Measurements from ENCODE around the gene PHACTR1.
"Not testable (repeated sequence)": the region's sequence is repeated elsewhere in the genome, so short reads cannot be mapped to it uniquely, and the experiment has no call there.

The PHACTR1 gene

DNA sequence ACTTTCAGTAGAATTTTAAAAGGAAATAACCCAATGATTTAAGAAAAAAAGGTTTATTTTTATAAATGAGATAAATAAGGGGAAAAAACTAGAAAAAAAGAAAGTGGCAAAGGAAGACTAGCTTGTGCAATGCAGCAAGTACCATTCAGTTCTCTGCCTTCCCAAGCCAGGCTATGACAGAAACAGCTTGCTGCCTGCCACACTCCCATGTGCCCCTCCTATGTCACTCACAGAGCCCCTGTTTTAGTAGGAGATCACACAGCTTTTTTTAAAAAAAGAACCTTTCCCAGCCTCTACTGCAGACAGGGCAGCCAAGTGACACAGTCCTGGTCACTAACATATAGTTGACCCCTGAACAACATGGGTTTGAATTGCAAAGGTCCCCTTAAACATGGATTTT lies 598.2 kb downstream of the PHACTR1 start:
- no peak for DNase-seq (ENCODE audit: low read depth)

DNA sequence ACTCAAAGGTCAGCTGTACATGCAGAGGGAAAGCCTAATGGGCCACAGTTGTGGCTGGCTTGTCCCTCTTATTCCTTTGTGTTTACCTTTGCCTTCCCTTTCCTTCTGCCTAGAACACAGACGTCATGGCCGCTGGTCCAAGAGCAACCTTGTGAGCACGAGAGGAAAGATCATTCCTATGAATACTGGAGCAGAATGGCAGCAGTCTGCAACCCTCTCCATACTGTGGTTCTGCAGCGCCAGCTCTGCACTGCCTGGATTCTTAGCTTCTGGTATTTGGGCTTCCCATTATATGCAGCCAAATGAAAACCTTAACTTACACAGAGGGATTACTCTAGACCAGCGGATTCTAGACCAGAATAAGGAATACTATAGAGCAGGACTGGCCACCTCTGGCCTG lies 599.3 kb downstream of the PHACTR1 start:
- DNase-seq (ENCODE audit: low read depth) = no peak

DNA sequence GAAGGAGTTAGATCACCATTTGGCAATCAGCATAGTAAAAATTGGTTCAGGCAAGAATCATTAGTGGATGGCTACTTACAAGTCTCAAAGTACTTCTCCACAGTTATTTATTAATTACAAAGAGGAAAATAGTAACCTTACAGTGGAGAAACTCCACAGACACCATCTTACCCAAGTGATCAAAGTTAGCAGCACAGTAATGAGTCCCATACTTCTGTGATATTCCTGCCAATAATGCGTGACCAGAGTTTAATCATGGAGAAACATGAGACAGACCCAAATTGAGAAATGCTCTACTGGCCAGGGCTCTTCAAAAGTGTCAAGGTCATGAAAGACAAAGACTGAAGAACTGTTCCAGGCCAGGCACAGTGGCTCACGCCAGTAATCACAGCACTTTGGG lies 602.3 kb downstream of the PHACTR1 start:
- no peak for DNase-seq (ENCODE audit: low read depth)

DNA sequence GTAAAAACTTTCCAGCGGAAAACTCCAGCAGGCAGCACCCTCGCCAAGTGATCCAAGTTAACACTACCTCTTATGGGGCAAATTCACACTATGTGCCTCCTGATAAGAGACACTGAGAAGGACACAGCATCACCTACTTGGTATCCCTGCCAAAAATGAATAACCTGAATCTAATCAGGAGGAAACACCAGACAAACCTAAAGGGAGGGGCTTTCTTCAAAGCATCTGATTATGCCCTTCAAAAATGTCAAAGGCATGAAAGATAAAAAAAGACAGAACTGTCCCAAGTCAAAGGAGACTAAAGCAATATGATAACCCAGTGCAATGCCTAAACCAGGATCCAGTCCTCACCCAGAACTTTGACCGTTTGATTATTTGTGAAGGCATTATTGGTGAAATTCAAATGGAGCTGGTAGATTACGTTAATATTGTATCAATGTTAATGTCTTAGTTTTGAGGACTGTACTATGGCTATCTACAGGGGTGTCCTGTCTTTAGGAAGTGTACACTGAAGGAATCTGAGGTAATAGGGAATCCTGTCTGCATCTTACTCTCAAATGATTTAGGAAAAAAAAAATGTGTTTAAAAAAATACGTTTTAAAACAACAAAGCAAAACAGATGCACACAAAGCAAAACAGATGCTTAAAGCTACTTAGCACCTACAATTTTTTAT lies 603.5 kb downstream of the PHACTR1 start:
- DNase-seq (ENCODE audit: low read depth) = no peak

DNA sequence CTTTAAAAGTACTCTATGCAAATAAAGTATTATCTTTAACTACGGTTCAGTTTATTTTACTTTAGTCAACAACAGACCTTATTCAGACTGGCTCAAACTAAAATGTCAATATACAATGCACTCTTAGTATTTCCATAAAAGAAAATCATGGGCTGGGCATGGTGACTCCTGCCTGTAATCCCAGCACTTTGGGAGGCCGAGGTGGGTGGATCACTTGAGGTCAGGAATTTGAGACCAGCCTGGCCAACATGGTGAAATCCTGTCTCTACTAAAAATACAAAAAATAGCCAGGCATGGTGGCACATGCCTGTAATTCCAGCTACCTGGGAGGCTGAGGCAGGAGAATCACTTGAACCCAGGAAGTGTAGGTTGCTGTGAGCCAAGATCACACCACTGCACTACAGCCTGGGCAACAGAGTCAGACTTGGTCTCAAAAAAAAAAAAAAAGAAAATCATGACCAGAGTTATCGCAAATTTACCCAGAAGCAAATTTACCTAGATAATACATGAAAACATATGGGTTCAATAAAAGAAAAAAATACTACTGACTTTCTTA lies 609.5 kb downstream of the PHACTR1 start:
- not testable (repeated sequence) for DNase-seq (ENCODE audit: low read depth)

DNA sequence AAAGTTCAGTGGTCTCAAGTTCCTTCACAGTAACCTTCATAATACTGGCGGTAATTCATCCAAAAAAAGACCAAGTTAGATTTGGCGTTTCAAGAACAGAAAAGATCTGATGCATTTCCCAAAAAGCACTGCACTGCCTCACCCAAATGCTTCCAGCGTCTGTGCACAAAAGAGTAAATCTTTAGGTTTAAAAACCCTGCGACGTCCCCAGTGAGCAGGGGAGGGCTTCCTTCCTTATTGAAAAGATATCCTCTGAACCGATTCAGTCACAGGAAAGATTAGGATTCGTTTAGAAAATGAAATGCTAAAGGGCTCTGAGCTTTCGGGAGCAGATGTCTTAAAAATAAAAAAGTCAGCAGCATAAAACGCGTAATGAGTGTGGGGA lies 611.1 kb downstream of the PHACTR1 start:
- DNase-seq (ENCODE audit: low read depth) = no peak

DNA sequence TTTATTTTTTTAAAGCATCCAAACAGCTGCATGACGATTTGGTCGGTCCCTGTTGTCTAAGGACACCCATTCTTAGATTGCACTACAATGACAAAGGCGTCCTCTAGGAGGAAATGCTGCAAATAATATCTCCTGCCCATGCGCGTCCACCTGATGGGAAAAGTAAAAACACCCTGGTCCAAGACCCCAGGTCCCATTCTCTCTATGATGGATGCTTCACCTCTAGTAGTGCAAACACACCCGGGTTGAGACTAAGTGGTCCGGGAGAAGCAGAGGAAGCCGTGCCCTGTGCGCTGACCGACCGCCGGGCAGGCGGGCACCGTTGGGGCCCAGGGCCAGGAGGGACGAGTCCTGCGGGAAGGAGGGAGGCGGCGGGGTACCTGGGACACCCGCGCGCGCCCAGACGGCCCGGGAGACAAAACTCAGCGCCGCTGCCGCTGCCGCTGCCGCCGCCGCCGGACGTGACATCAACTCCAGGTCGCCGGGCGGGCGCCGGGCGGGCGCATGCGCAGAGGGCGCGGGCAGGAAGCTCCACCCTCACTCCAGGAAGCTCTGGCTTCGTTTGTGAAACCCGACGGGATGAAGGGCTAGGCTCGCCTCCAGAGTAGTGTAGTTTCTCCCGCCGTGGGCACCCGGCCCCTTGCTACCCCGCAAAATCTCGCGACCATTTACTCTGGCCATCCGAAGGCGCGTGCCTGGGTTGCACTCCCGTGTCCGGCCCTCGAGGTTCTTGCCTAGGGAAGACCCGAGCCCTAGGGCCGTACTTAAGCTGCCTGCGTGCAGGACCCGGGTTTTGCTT lies 611.7 kb downstream of the PHACTR1 start, which contains the start of gene TBC1D7:
Gene TBC1D7 (minus strand): TSS at position 462 of the 799 bp plus-strand sequence. CDS start 1,639 bp downstream, outside the sequence.
- DNase-seq (ENCODE audit: low read depth) = peak; percentile 89

DNA sequence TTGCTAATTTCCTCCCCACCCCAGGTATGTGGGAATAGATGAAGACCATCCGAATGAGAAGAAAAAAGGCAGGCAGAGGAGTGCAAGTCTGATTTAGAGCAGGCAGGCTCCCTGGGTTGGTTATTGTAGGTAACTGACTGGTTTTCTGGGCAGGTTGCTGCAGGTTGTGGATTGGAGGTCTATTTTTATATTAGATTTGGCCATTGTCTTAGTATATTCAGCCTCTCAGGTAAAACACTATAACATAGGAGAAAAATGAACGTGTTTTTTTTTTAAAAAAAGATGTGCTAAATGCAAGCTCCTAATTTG lies 612.3 kb downstream of the PHACTR1 start:
- no peak for DNase-seq (ENCODE audit: low read depth)

DNA sequence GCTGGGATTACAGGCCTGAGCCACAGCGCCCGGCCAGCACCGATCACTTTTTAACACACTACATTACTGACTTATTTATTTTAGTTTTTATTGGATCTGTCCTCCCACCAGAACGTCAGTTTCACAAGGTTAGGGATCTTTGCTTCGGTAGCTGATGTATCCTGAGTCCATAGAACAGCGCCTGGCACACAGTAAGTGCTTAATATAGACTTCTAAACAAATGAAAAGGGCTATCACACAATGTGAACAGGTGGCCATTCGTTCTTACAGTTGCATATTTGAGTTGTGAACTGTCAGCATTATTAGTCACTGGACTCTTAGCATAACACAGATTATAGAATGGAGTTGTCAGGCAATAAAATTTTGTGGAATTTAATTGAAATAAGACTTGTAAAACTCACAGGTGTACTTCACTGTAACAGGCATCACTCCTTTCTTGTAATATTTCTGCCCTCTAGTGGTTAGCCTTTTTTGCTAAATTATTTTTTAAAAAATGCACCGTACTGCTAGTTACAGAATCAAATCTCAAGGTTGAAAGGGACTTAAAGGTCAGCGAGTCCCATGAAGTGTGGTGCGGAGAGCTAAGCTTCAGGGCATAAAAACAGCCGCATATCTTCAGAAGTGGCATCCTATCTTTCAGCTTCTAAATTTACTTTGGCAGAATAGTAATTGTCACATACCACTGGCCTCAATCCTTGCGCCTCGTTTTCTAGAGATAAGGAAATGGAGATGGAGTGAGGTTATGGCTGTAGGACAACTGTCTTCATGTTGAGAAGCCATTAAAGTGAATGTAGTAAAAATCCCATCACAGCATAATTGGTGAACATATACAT lies 615.2 kb downstream of the PHACTR1 start:
- DNase-seq (ENCODE audit: low read depth) = no peak

DNA sequence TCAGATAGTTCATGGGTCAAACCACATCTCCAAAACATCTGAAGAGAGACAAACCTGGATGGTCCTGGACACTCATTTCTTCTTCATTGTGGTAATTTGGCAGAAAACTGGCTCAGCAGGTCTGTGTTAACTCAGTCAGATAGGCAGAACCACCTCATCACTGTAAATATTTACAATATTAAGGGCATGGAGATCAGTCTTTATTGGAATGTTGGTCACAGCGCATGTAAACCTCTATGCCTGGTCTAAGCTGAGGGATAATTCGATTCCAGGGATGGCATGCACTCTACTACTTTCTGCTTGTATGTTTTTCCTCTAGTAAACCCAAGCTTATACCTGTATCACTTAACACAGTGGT lies 615.8 kb downstream of the PHACTR1 start:
- DNase-seq (ENCODE audit: low read depth) = no peak

DNA sequence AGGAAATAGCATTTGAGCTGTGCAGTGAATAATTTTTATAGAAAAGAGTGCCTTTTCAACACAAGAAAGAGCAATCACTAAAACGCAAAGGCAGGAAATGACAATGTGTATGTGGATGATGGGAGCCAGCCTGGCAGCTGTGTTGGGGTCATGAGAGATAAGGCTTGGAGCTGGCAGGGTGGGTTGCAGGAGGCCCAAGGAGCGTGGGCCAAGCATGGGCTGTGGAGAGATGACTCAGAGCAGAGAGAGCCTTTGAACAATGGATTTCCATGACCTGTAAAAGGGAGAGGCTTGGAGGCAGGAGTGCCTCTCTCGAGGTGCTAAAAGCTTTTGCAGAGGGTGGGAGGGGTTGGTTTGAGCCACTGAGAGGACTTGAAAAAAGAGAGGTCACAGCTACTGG lies 618.4 kb downstream of the PHACTR1 start:
- DNase-seq (ENCODE audit: low read depth) = no peak

DNA sequence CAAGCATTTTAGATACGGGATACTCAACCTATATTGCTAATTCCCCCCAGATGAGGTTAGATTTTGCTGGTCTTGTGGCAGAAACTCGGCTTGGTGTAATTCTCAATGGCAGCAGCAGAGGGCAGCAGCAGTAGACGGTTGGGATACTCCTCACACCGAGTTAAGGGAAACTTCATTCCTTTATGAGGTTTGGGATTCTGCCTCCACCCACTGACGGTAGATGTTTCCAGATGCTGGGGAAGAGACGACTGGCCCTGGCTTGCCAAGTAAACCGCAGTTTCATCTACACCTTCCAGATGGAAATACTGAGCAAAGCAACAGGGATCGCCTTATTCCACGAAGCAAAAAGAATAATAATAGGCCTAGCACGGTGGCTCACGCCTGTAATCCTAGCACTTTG lies 620.0 kb downstream of the PHACTR1 start:
- peak; percentile 68 for DNase-seq (ENCODE audit: low read depth)

DNA sequence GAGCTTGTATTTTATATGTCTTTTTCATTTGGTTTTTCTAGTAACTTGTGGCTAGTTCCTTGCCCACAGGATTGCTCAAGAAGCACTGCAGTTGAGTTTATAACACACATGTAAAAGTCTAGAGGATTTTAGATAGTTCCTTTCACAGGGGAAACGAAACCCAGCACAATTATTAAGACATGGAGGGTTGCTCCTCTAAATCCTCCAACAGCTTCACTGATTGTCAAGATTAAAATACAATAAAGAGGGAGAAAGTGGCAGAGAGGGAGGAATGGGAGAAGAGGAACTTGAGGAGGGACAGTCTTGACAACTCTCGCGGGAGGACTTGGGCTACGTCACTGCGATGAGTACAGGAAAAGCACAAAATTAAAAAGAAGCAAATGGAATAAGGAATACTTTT lies 621.5 kb downstream of the PHACTR1 start:
- no peak for DNase-seq (ENCODE audit: low read depth)
